Measurements from ENCODE around the gene DTNA.
"Not testable (repeated sequence)": the region's sequence is repeated elsewhere in the genome, so short reads cannot be mapped to it uniquely, and the experiment has no call there.

DTNA gene

GRCh38 chr18:34709750-34710441, at the start of gene DTNA:
TSS of gene DTNA (plus strand) at chr18:34710298. CDS start at chr18:34755977, 45,679 bp downstream.
- no peak for DNase-seq

- DNase-seq: no peak
Measured at GRCh38 chr18:34660572-34660971, 49.5 kb upstream of the DTNA start.

GRCh38 chr18:34661464-34662087, 48.5 kb upstream of the DTNA start:
- DNase-seq: no peak

- DNase-seq: no peak
Measured at GRCh38 chr18:34676816-34677574, 33.1 kb upstream of the DTNA start.

- not testable (repeated sequence) for DNase-seq
Measured at GRCh38 chr18:34689750-34690149, 20.3 kb upstream of the DTNA start.

GRCh38 chr18:34691614-34692013, 18.5 kb upstream of the DTNA start:
- no peak for DNase-seq

GRCh38 chr18:34694591-34695165, 15.4 kb upstream of the DTNA start:
- no peak for DNase-seq

- no peak for DNase-seq
Measured at GRCh38 chr18:34695310-34695709, 14.8 kb upstream of the DTNA start.

- no peak for DNase-seq
Measured at GRCh38 chr18:34696671-34697070, 13.4 kb upstream of the DTNA start.

- DNase-seq: no peak
Measured at GRCh38 chr18:34697233-34697632, 12.9 kb upstream of the DTNA start.

GRCh38 chr18:34697891-34698290, 12.2 kb upstream of the DTNA start:
- no peak for DNase-seq

GRCh38 chr18:34701911-34702310, 8.2 kb upstream of the DTNA start:
- no peak for DNase-seq

- DNase-seq: no peak
Measured at GRCh38 chr18:34702814-34703213, 7.3 kb upstream of the DTNA start.

GRCh38 chr18:34704074-34704473, 6.0 kb upstream of the DTNA start:
- no peak for DNase-seq

GRCh38 chr18:34704823-34705222, 5.3 kb upstream of the DTNA start:
- DNase-seq: no peak

GRCh38 chr18:34707670-34708069, 2.4 kb upstream of the DTNA start:
- no peak for DNase-seq

GRCh38 chr18:34709104-34709503, 994 bp upstream of the DTNA start:
- no peak for DNase-seq

- no peak for DNase-seq
Measured at GRCh38 chr18:34710458-34710914, 388 bp downstream of the DTNA start.

- DNase-seq: no peak
Measured at GRCh38 chr18:34710934-34711333, 836 bp downstream of the DTNA start.

GRCh38 chr18:34716111-34716510, 6.0 kb downstream of the DTNA start:
- not testable (repeated sequence) for DNase-seq

GRCh38 chr18:34718610-34719009, 8.5 kb downstream of the DTNA start:
- DNase-seq: no peak

GRCh38 chr18:34720220-34720619, 10.1 kb downstream of the DTNA start:
- DNase-seq: no peak

GRCh38 chr18:34723143-34723542, 13.0 kb downstream of the DTNA start:
- no peak for DNase-seq

- not testable (repeated sequence) for DNase-seq
Measured at GRCh38 chr18:34725737-34726136, 15.6 kb downstream of the DTNA start.
